OCI-LY3 (cell line): Measurements from ENCODE around the gene MYLK4.

Experiments used
- H2AFZ ChIP-seq: fragments of 200-600, 300-600 bp; shearing (Covaris generic); 2 replicates; pipeline ENCODE4 v1.6.0; 2014; ENCODE audit warnings: antibody characterized with exemption, low read depth, low read length
- H3K27ac ChIP-seq: fragments of 200-600, 300-600 bp; sonication (generic); 2 replicates; pipeline ENCODE4 v1.5.1; 2014; ENCODE audit warnings: mild to moderate bottlenecking, low read length, moderate library complexity, mixed read lengths
- H3K27me3 ChIP-seq: fragments of 200-600, 300-600 bp; sonication (generic); 2 replicates; pipeline ENCODE4 v1.6.1; 2014; ENCODE audit warnings: low read depth, low read length, mixed read lengths
- H3K36me3 ChIP-seq: fragments of 200-600, 300-600 bp; sonication (generic); replicated peaks from 2 replicates; pipeline ENCODE3; 2014; ENCODE audit warnings: low read depth, low read length, mixed read lengths
- H3K4me1 ChIP-seq: fragments of 300-600, 200-600 bp; sonication (generic); 2 replicates; pipeline ENCODE4 v1.6.1; 2014; ENCODE audit warnings: low read length, mixed read lengths
- H3K4me2 ChIP-seq: fragments of 200-600, 300-600 bp; sonication (generic); 2 replicates; pipeline ENCODE4 v1.6.1; 2014; ENCODE audit warnings: low read length, mixed read lengths
- H3K4me3 ChIP-seq: fragments of 300-600, 200-600 bp; sonication (generic); 2 replicates; pipeline ENCODE4 v1.5.1; 2014; ENCODE audit warnings: antibody characterized with exemption, mild to moderate bottlenecking, low read length, moderate library complexity
- H3K79me2 ChIP-seq: fragments of 300-600, 200-600 bp; shearing (Covaris generic); 2 replicates; pipeline ENCODE4 v1.6.1; 2014; ENCODE audit warnings: mild to moderate bottlenecking, low read length, mixed read lengths
- H3K9ac ChIP-seq: fragments of 300-600, 200-600 bp; shearing (Covaris generic); 2 replicates; pipeline ENCODE4 v1.6.0; 2014; ENCODE audit warnings: mild to moderate bottlenecking, low read length, moderate library complexity
- H3K9me3 ChIP-seq: fragments of 200-600, 300-600 bp; shearing (Covaris generic); 2 replicates; pipeline ENCODE4 v1.6.1; 2014; ENCODE audit warnings: low read length, mixed read lengths; ENCODE audit not compliant: insufficient read depth
- H4K20me1 ChIP-seq: fragments of 200-600, 300-600 bp; sonication (generic); 2 replicates; pipeline ENCODE4 v1.6.1; 2016; ENCODE audit warnings: low read length, mixed read lengths; ENCODE audit not compliant: insufficient read depth
- CTCF ChIP-seq: fragments of 200-600, 300-600 bp; sonication (generic); IDR thresholded peaks from 2 replicates; pipeline ENCODE4 v1.5.1; 2014; ENCODE audit warnings: antibody characterized with exemption, low read length, low read depth
- EZH2phosphoT487 ChIP-seq: fragments of 200-600 bp; shearing (Covaris generic); IDR thresholded peaks from 2 replicates; pipeline ENCODE4 v1.6.1; 2018; ENCODE audit warnings: antibody characterized with exemption, mixed run types, low read depth

The MYLK4 gene

DNA sequence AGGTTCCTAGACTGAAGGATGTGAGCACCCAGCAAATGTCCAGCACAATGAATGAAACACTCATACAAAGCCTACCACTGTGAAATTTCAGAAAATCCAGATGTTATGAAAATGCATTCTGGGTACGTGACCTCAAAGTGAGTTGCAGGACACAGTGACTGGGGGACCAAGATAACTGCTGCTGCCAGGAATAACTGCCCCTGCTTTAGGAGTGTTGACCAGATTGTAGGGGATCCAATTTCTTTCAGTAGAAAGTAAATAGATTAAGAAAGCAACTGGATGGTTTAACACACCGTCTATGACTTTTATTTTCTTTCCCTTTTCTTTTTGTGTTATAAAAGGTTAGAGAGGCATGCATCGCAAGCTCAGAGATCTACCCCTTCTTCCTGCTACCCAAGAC lies 29.5 kb downstream of the MYLK4 start:
- Histone ChIP-seq H4K20me1 (no peaks in the 10 kb centered on the region), H3K36me3 (no peaks in the 10 kb centered on the region), H3K9me3 (no peaks in the 10 kb centered on the region), H2AFZ (no peak overlapping the region), H3K9ac (no peak overlapping the region), H3K79me2 (no peaks in the 10 kb centered on the region), H3K4me1 (peaks cover 4% of the 10 kb centered on the region; the same call in 1 of the 2 replicates), H3K4me2 (no peak overlapping the region), H3K27ac (no peak overlapping the region), H3K27me3 (no peaks in the 10 kb centered on the region), H3K4me3 (no peak overlapping the region)
- TF ChIP-seq CTCF, result no peak
- TF ChIP-seq EZH2phosphoT487, result no peak

DNA sequence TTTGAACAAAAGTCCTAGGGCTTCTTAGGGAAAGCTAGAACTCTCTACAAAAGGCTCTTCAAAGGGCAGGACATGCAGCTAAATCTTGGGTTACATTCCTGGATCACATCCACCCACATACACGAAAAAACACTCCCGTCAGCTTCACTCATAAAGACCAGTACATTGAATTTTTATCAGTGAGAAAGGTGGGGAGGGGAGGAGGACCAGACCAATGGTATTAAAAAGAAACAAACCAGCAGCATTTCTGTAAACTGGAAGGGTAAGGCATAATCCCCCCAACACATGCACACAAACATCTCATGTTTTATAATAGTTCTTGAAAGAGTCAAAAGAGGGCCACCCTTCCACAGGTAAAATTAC lies 31.6 kb downstream of the MYLK4 start:
- Histone ChIP-seq H3K27me3 (no peaks in the 10 kb centered on the region), H3K4me1 (no peaks in the 10 kb centered on the region), H3K79me2 (no peaks in the 10 kb centered on the region), H4K20me1 (no peaks in the 10 kb centered on the region), H3K9me3 (no peaks in the 10 kb centered on the region), H3K27ac (no peak overlapping the region), H3K4me3 (no peak overlapping the region), H3K9ac (no peak overlapping the region), H3K4me2 (no peak overlapping the region), H3K36me3 (no peaks in the 10 kb centered on the region), H2AFZ (no peak overlapping the region)
- TF ChIP-seq EZH2phosphoT487, result no peak

DNA sequence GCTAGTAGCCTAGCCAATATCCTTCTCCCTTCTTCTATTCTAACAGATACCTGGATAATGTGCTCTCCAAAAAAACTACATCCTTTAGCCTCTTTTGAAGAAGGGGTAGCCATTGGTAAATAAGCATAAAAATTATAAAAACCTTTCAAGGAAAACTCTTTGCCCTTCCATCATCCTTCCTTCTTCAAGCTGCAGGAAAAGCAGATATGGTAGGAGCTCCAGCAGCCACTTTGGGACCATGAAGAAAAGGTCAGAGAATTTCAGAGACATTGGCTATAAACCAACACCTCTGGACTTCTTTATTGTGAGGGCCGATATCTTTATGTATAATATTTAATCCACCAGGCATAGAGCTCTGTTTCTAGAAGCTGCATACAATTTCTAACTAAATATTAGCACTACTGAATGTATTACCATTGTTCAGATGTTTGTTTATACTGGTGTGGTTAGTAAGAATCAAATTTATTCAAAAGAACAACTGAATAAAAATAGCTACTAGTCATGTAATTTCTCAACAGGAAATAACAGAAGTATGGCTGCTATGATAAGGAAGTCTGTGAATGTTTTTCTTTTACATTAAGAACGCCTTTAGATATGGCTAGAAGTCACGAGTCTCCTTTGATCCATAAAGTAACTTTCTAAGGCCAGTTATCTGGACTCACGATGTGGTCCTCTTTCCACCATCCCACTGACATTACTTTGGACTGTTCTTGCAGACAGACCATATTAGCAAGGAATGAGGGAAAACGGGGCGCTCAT lies 32.2 kb downstream of the MYLK4 start:
- no peak overlapping the region for H3K9ac ChIP-seq
- no peak overlapping the region for H3K4me2 ChIP-seq
- no peaks in the 10 kb centered on the region for H3K36me3 ChIP-seq
- H3K4me3 ChIP-seq, result no peak overlapping the region
- no peaks in the 10 kb centered on the region for H3K27me3 ChIP-seq
- no peaks in the 10 kb centered on the region for H3K9me3 ChIP-seq
- H3K4me1 ChIP-seq, result no peaks in the 10 kb centered on the region
- no peak overlapping the region for H3K27ac ChIP-seq
- no peak overlapping the region for H2AFZ ChIP-seq
- H4K20me1 ChIP-seq, result no peaks in the 10 kb centered on the region
- H3K79me2 ChIP-seq, result no peaks in the 10 kb centered on the region
- TF ChIP-seq CTCF, result no peak
- no peak for TF ChIP-seq EZH2phosphoT487

GRCh38 chr6:2716936-2717700 lies 33.6 kb downstream of the MYLK4 start:
- no peaks in the 10 kb centered on the region for H3K4me1 ChIP-seq
- no peak overlapping the region for H2AFZ ChIP-seq
- H3K4me2 ChIP-seq, result no peak overlapping the region
- no peak overlapping the region for H3K27ac ChIP-seq
- TF ChIP-seq CTCF (no peak), EZH2phosphoT487 (no peak)
- no peak overlapping the region for H3K9ac ChIP-seq
- no peaks in the 10 kb centered on the region for H3K79me2 ChIP-seq
- H3K27me3 ChIP-seq, result no peaks in the 10 kb centered on the region
- H3K4me3 ChIP-seq, result no peak overlapping the region
- H4K20me1 ChIP-seq, result no peaks in the 10 kb centered on the region
- no peaks in the 10 kb centered on the region for H3K36me3 ChIP-seq
- H3K9me3 ChIP-seq, result no peaks in the 10 kb centered on the region
